A549 (cell line): ENCODE data around the gene PPP1R1A.

Experiments used
- CHD2 ChIP-seq: fragments of 150-350 bp; IDR thresholded peaks from 2 replicates; pipeline ENCODE4 v1.6.1; 2014; ENCODE audit warnings: low read length; ENCODE audit not compliant: partially characterized antibody
- HDAC2 ChIP-seq: fragments of 200-600 bp; sonication (generic); IDR thresholded peaks from 2 replicates; pipeline ENCODE4 v1.6.1; 2016
- POLR2AphosphoS2 ChIP-seq: conservative IDR thresholded peaks from 2 replicates; pipeline ENCODE4 v1.6.1; 2012; ENCODE audit warnings: low read length, improper control_type of control experiment, inconsistent platforms
- REST ChIP-seq: fragments of 200-600 bp; sonication (generic); IDR thresholded peaks from 2 replicates; pipeline ENCODE4 v1.6.1; 2016; ENCODE audit warnings: antibody characterized with exemption, mild to moderate bottlenecking, moderate library complexity
- TF ChIP-seq, protein P1 (sequence below): fragments of >200 bp; sonication (Bioruptor Twin); formaldehyde crosslinking; IDR thresholded peaks from 3 replicates; pipeline ENCODE4 v1.5.1; 2016
- TF ChIP-seq, protein P2 (sequence below): fragments of 450-650 bp; IDR thresholded peaks from 2 replicates; pipeline ENCODE4 v1.6.1; 2014; ENCODE audit warnings: antibody characterized with exemption

DNA sequence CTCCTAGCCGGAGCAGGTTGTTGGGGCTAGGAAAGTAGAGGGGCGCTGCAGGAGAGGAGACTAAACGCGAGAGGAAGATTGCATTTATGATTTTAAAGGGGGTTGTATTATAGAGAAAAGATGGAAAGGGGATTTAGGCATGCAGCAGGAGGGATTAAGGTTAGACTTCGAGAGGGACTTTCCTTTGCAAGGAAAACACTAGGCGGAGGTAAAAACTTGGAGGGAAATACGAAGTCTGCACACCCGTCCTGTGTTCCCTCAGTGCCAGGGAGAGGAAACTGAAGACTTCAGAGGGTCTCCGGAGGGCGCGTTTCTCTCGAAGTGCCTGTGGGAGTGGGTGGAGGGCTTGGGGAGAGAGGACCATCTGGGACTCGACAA, 420 bp upstream of the PPP1R1A start:
- TF ChIP-seq REST (no peak), HDAC2 (no peak), POLR2AphosphoS2 (no peak), CHD2 (no peak)
- TF ChIP-seq, protein P1, sequence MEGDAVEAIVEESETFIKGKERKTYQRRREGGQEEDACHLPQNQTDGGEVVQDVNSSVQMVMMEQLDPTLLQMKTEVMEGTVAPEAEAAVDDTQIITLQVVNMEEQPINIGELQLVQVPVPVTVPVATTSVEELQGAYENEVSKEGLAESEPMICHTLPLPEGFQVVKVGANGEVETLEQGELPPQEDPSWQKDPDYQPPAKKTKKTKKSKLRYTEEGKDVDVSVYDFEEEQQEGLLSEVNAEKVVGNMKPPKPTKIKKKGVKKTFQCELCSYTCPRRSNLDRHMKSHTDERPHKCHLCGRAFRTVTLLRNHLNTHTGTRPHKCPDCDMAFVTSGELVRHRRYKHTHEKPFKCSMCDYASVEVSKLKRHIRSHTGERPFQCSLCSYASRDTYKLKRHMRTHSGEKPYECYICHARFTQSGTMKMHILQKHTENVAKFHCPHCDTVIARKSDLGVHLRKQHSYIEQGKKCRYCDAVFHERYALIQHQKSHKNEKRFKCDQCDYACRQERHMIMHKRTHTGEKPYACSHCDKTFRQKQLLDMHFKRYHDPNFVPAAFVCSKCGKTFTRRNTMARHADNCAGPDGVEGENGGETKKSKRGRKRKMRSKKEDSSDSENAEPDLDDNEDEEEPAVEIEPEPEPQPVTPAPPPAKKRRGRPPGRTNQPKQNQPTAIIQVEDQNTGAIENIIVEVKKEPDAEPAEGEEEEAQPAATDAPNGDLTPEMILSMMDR, result no peak
- TF ChIP-seq, protein P2, sequence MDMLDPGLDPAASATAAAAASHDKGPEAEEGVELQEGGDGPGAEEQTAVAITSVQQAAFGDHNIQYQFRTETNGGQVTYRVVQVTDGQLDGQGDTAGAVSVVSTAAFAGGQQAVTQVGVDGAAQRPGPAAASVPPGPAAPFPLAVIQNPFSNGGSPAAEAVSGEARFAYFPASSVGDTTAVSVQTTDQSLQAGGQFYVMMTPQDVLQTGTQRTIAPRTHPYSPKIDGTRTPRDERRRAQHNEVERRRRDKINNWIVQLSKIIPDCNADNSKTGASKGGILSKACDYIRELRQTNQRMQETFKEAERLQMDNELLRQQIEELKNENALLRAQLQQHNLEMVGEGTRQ, result no peak
